ENCODE measurements around the gene HSPH1. TPM values are rescaled to one million over a fixed set of nuclear protein-coding genes. Genes with fewer than 3 reads are reported as not detected.

Gene HSPH1
- total RNA-seq, 1 donor from 2014 or later, result 176 TPM

- no peak for DNase-seq (ENCODE audit: extremely low spot score, unreplicated experiment)
- TF ChIP-seq CTCF (conservative IDR thresholded peaks at IDR 0.05), result no peak
- H3K4me3 Mint-ChIP-seq, result no peak overlapping the region
- no peaks in the 10 kb centered on the region for H3K9me3 Mint-ChIP-seq
- H3K27me3 Mint-ChIP-seq, result peaks cover 7% of the 10 kb centered on the region
- H3K36me3 Mint-ChIP-seq, result no peaks in the 10 kb centered on the region
- no peaks in the 10 kb centered on the region for H3K4me1 Mint-ChIP-seq (ENCODE audit: unreplicated experiment)
- H3K27ac Mint-ChIP-seq, result no peak overlapping the region
These were observed 6.5 kb upstream of the HSPH1 start for GRCh38 chr13:31168166-31168565.

GRCh38 chr13:31167490-31167889, 5.8 kb upstream of the HSPH1 start:
- Mint-ChIP-seq H3K27me3 (peaks cover 7% of the 10 kb centered on the region), H3K4me3 (no peak overlapping the region), H3K4me1 (ENCODE audit: unreplicated experiment) (no peaks in the 10 kb centered on the region), H3K9me3 (no peaks in the 10 kb centered on the region), H3K27ac (no peak overlapping the region), H3K36me3 (no peaks in the 10 kb centered on the region)
- TF ChIP-seq CTCF (conservative IDR thresholded peaks at IDR 0.05), result no peak
- DNase-seq (ENCODE audit: extremely low spot score, unreplicated experiment), result no peak

- H3K4me1 Mint-ChIP-seq (ENCODE audit: unreplicated experiment), result no peaks in the 10 kb centered on the region
- DNase-seq (ENCODE audit: extremely low spot score, unreplicated experiment), result no peak
- H3K9me3 Mint-ChIP-seq, result no peaks in the 10 kb centered on the region
- no peak for TF ChIP-seq CTCF (conservative IDR thresholded peaks at IDR 0.05)
- peaks cover 3% of the 10 kb centered on the region for H3K36me3 Mint-ChIP-seq
- H3K4me3 Mint-ChIP-seq, result no peak overlapping the region
- peaks cover 7% of the 10 kb centered on the region for H3K27me3 Mint-ChIP-seq
- no peak overlapping the region for H3K27ac Mint-ChIP-seq
These were observed 4.9 kb upstream of the HSPH1 start for GRCh38 chr13:31166591-31166990.

- peaks cover 4% of the 10 kb centered on the region for H3K36me3 Mint-ChIP-seq
- DNase-seq (ENCODE audit: extremely low spot score, unreplicated experiment), result peak; percentile 95
- no peak for TF ChIP-seq CTCF (conservative IDR thresholded peaks at IDR 0.05)
- H3K27me3 Mint-ChIP-seq, result no peaks in the 10 kb centered on the region
- H3K4me1 Mint-ChIP-seq (ENCODE audit: unreplicated experiment), result peaks cover 23% of the 10 kb centered on the region
- peak overlapping the region; percentile 97 for H3K27ac Mint-ChIP-seq
- peak overlapping the region; percentile 97 for H3K4me3 Mint-ChIP-seq
- H3K9me3 Mint-ChIP-seq, result no peaks in the 10 kb centered on the region
These were observed 676 bp upstream of the HSPH1 start for GRCh38 chr13:31162151-31163008.

- peak; percentile 77 for DNase-seq (ENCODE audit: extremely low spot score, unreplicated experiment)
- H3K9me3 Mint-ChIP-seq, result no peaks in the 10 kb centered on the region
- peak overlapping the region; percentile 97 for H3K4me3 Mint-ChIP-seq
- peaks cover 23% of the 10 kb centered on the region for H3K4me1 Mint-ChIP-seq (ENCODE audit: unreplicated experiment)
- H3K27me3 Mint-ChIP-seq, result no peaks in the 10 kb centered on the region
- TF ChIP-seq CTCF (conservative IDR thresholded peaks at IDR 0.05), result no peak
- H3K27ac Mint-ChIP-seq, result peak overlapping the region; percentile 97
- H3K36me3 Mint-ChIP-seq, result peaks cover 8% of the 10 kb centered on the region
These were observed 697 bp downstream of the HSPH1 start for GRCh38 chr13:31160857-31161556.
